H9 (cell line): ENCODE results near the gene MRPL36. TPM values are rescaled to one million over a fixed set of nuclear protein-coding genes. Genes with fewer than 3 reads are reported as not detected.

Experiments used
- DNase-seq: peaks from one replicate; pipeline ENCODE4 v3.0.0-alpha.2; 2017
- H2AFZ ChIP-seq: one replicate; pipeline ENCODE4 v1.6.1; 2013; ENCODE audit warnings: mild to moderate bottlenecking, low read length, control low read depth, moderate library complexity
- H2AK5ac ChIP-seq: 2 replicates; pipeline ENCODE4 v1.6.1; 2013; ENCODE audit warnings: low read length, control low read depth, mixed read lengths; ENCODE audit not compliant: insufficient read length
- H2BK120ac ChIP-seq: one replicate; pipeline ENCODE4 v1.6.1; 2013; ENCODE audit warnings: low read depth, mild to moderate bottlenecking, low read length, control low read depth, inconsistent platforms; ENCODE audit not compliant: poor library complexity, severe bottlenecking
- H2BK12ac ChIP-seq: 2 replicates; pipeline ENCODE4 v1.6.1; 2013; ENCODE audit warnings: low read length, control low read depth, mixed read lengths, low read depth; ENCODE audit not compliant: insufficient read length
- H2BK15ac ChIP-seq: 2 replicates; pipeline ENCODE4 v1.6.1; 2013; ENCODE audit warnings: low read depth, low read length, control low read depth
- H2BK20ac ChIP-seq: one replicate; pipeline ENCODE4 v1.6.1; 2013; ENCODE audit warnings: low read depth, mild to moderate bottlenecking, low read length, control low read depth, inconsistent platforms; ENCODE audit not compliant: poor library complexity, severe bottlenecking
- H2BK5ac ChIP-seq: 2 replicates; pipeline ENCODE4 v1.6.1; 2013; ENCODE audit warnings: low read length, control low read depth, mixed read lengths; ENCODE audit not compliant: insufficient read length
- H3K14ac ChIP-seq: 2 replicates; pipeline ENCODE4 v1.6.1; 2013; ENCODE audit warnings: low read length, control low read depth; ENCODE audit not compliant: insufficient read depth
- H3K18ac ChIP-seq: 2 replicates; pipeline ENCODE4 v1.6.1; 2013; ENCODE audit warnings: low read depth, mild to moderate bottlenecking, mixed read lengths, low read length, control low read depth; ENCODE audit not compliant: insufficient read length
- H3K23ac ChIP-seq: 2 replicates; pipeline ENCODE4 v1.6.1; 2013; ENCODE audit warnings: low read length, control low read depth, mixed read lengths, low read depth; ENCODE audit not compliant: insufficient read length
- H3K23me2 ChIP-seq: 2 replicates; pipeline ENCODE4 v1.6.1; 2013; ENCODE audit warnings: low read depth, mild to moderate bottlenecking, mixed read lengths, low read length, control low read depth; ENCODE audit not compliant: insufficient read length, poor library complexity, severe bottlenecking
- H3K27ac ChIP-seq: 2 replicates; pipeline ENCODE4 v1.5.1; 2013; ENCODE audit warnings: low read length, control low read depth, mixed read lengths, low read depth; ENCODE audit not compliant: insufficient read length
- H3K27me3 ChIP-seq: 2 replicates; pipeline ENCODE4 v1.6.1; 2013; ENCODE audit warnings: low read length, control low read depth, inconsistent platforms; ENCODE audit not compliant: insufficient read depth
- H3K4ac ChIP-seq: 2 replicates; pipeline ENCODE4 v1.6.1; 2013; ENCODE audit warnings: low read depth, mild to moderate bottlenecking, control low read depth, inconsistent platforms, low read length, moderate library complexity
- H3K4me1 ChIP-seq: 2 replicates; pipeline ENCODE4 v1.6.1; 2013; ENCODE audit warnings: low read length, control low read depth, inconsistent platforms; ENCODE audit not compliant: insufficient read depth
- H3K4me2 ChIP-seq: 2 replicates; pipeline ENCODE4 v1.6.1; 2013; ENCODE audit warnings: low read length, control low read depth, mixed read lengths; ENCODE audit not compliant: insufficient read length, insufficient read depth
- H3K56ac ChIP-seq: 2 replicates; pipeline ENCODE4 v1.6.1; 2013; ENCODE audit warnings: low read depth, mild to moderate bottlenecking, mixed read lengths, low read length, control low read depth; ENCODE audit not compliant: insufficient read length
- H3K79me1 ChIP-seq: 2 replicates; pipeline ENCODE4 v1.6.1; 2013; ENCODE audit warnings: low read depth, mild to moderate bottlenecking, moderate library complexity, low read length, control low read depth, inconsistent platforms; ENCODE audit not compliant: insufficient read depth, poor library complexity, severe bottlenecking
- H3K79me2 ChIP-seq: 2 replicates; pipeline ENCODE4 v1.6.1; 2013; ENCODE audit warnings: low read length, control low read depth, inconsistent platforms; ENCODE audit not compliant: insufficient read depth
- H3K9ac ChIP-seq: 2 replicates; pipeline ENCODE4 v1.6.1; 2013; ENCODE audit warnings: low read length, control low read depth, mixed read lengths; ENCODE audit not compliant: insufficient read length; ENCODE audit errors: extremely low read depth
- H3K9me3 ChIP-seq: one replicate; pipeline ENCODE4 v1.6.1; 2013; ENCODE audit warnings: low read depth, low read length, inconsistent platforms; ENCODE audit not compliant: control insufficient read depth
- H3T11ph ChIP-seq: one replicate; pipeline ENCODE4 v1.6.1; 2013; ENCODE audit warnings: mild to moderate bottlenecking, low read length, control low read depth, inconsistent platforms
- H4K20me1 ChIP-seq: one replicate; pipeline ENCODE4 v1.6.1; 2013; ENCODE audit not compliant: control insufficient read depth, insufficient read length, insufficient read depth
- H4K5ac ChIP-seq: 2 replicates; pipeline ENCODE4 v1.6.1; 2013; ENCODE audit warnings: low read depth, mild to moderate bottlenecking, mixed read lengths, low read length, control low read depth; ENCODE audit not compliant: insufficient read length
- H4K8ac ChIP-seq: replicated peaks from 2 replicates; pipeline ENCODE4 v1.6.1; 2013; ENCODE audit warnings: low read length, control low read depth, mixed read lengths, low read depth; ENCODE audit not compliant: insufficient read length
- H4K91ac ChIP-seq: 2 replicates; pipeline ENCODE4 v1.6.1; 2013; ENCODE audit warnings: low read depth, mild to moderate bottlenecking, moderate library complexity, mixed read lengths, low read length, control low read depth; ENCODE audit not compliant: insufficient read length
- H3K27ac Mint-ChIP-seq, 3 experiments: 2 replicates in 2 of 3; 3 replicates in 1 of 3; pipeline ENCODE4 v1.8.0; 2020 to 2021; ENCODE audit warnings: mixed read lengths in 3 of 3, mild to moderate bottlenecking in 1 of 3, moderate library complexity in 1 of 3
- H3K27me3 Mint-ChIP-seq: 2 replicates; pipeline ENCODE4 v1.8.0; 2021; ENCODE audit warnings: low read depth, mild to moderate bottlenecking, moderate library complexity, mixed read lengths
- H3K36me3 Mint-ChIP-seq, 3 experiments: 2 replicates in 2 of 3; 3 replicates in 1 of 3; pipeline ENCODE4 v1.8.0; 2020 to 2021; ENCODE audit warnings: low read depth in 3 of 3, mixed read lengths in 3 of 3; ENCODE audit not compliant: insufficient read depth in 1 of 3
- H3K4me1 Mint-ChIP-seq, 2 experiments: 2 replicates each; pipeline ENCODE4 v1.8.0; 2020; ENCODE audit warnings: mixed read lengths in 2 of 2
- H3K4me3 Mint-ChIP-seq, 2 experiments: 2 replicates in 1 of 2; 3 replicates in 1 of 2; pipeline ENCODE4 v1.8.0; 2020 to 2021; ENCODE audit warnings: mild to moderate bottlenecking in 2 of 2, mixed read lengths in 2 of 2, moderate library complexity in 1 of 2
- H3K9me3 Mint-ChIP-seq, 2 experiments: 2 replicates in 1 of 2; 3 replicates in 1 of 2; pipeline ENCODE4 v1.8.0; 2020; ENCODE audit warnings: mild to moderate bottlenecking in 2 of 2, mixed read lengths in 2 of 2, moderate library complexity in 1 of 2
- CTCF ChIP-seq: fragments of 200-600 bp; sonication (generic); conservative IDR thresholded peaks from 3 replicates; pipeline ENCODE4 v1.8.0; 2021; ENCODE audit warnings: antibody characterized with exemption, mild to moderate bottlenecking
- WGBS: extraction: QIAGEN DNeasy Blood & Tissue Kit; methylation state at CpG from one replicate; pipeline ENCODE4 v1.1.7; 2013; ENCODE audit warnings: missing lambda C conversion rate, low lambda C conversion rate, mixed read lengths; ENCODE audit not compliant: insufficient read length; ENCODE audit errors: extremely low coverage; 5-methylcytosine and 5-hydroxymethylcytosine counted together
- total RNA-seq: library from RNA; stranded (reverse); gene quantifications from 2 replicates; pipeline ENCODE4 v1.2.1, GENCODE V29; 2021

MRPL36 gene
- total RNA-seq, 1 experiment from 2014 or later = 67.3 TPM

GRCh38 chr5:1756481-1756880 lies 43.2 kb downstream of the MRPL36 start:
- Histone ChIP-seq H3K79me1 (no peaks in the 10 kb centered on the region), H4K8ac (no peak overlapping the region), H3K23me2 (no peaks in the 10 kb centered on the region), H3K23ac (no peak overlapping the region), H2BK12ac (no peak overlapping the region), H3K27ac (no peak overlapping the region), H3T11ph (no peak overlapping the region), H2BK5ac (no peak overlapping the region), H3K4me2 (no peak overlapping the region), H2BK15ac (no peak overlapping the region), H3K56ac (no peak overlapping the region), H3K79me2 (no peaks in the 10 kb centered on the region), H3K27me3 (no peaks in the 10 kb centered on the region), H3K9ac (no peak overlapping the region), H4K5ac (no peak overlapping the region), H3K4me1 (no peaks in the 10 kb centered on the region), H2AFZ (no peak overlapping the region), H4K20me1 (no peaks in the 10 kb centered on the region), H2AK5ac (no peak overlapping the region), H4K91ac (no peak overlapping the region), H2BK120ac (no peak overlapping the region), H3K4ac (no peak overlapping the region), H3K9me3 (no peaks in the 10 kb centered on the region), H3K18ac (no peak overlapping the region), H3K14ac (no peak overlapping the region), H2BK20ac (no peak overlapping the region)
- Mint-ChIP-seq H3K4me1 (peaks cover 12 to 21% of the 10 kb centered on the region in 2 experiments), H3K27me3 (peaks cover 9% of the 10 kb centered on the region), H3K36me3 (peaks cover 7 to 11% (median 10%) of the 10 kb centered on the region in 3 experiments), H3K9me3 (peaks cover 11 to 13% of the 10 kb centered on the region in 2 experiments), H3K4me3 (no peak overlapping the region), H3K27ac (no peak overlapping the region)
- no peak for TF ChIP-seq CTCF
- no CpG with 5 or more reads among the region's 11 CpGs for WGBS
- DNase-seq = peak; percentile 17
